Activated T-cell treated with anti-CD3 and anti-CD28 coated beads for 4 hours (primary cell): ENCODE data around the gene MARCHF5.
"Not testable (repeated sequence)": the region's sequence is repeated elsewhere in the genome, so short reads cannot be mapped to it uniquely, and the experiment has no call there.

Experiments used
- DNase-seq: peaks from one replicate; pipeline ENCODE4 v3.0.0-alpha.2; 2020

The MARCHF5 gene

DNA sequence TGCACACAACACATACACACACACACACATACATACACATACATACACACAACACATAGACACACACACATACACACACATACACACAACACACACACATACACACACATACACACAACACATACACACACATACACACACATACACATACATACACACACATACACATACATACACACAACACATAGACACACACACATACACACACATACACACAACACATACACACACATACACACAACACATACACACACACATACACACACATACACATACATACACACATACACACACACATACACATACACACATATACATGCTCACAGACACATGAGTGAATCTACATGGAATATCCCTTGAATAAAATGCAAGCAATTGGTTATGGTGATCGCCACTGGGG, 102.2 kb downstream of the MARCHF5 start:
- DNase-seq = not testable (repeated sequence)

DNA sequence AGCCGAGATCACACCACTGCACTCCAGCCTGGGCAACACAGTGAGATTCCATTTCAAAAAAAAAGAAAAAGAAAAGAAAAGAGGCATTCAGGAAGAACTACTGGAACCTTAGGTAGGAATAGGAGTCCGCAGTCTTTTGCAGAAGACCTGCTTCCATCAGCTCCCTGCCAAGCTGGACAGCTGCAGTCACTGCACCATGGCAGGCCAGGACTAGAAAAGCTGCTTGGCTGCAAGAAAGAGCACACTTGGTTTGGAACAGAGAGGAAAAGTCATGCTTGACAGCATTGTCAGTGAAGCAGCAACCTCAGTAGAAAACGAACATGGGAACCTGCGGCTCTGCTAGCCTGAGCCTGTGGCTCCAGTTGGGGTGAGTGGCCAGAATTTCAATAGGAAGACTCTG, 104.3 kb downstream of the MARCHF5 start:
- no peak for DNase-seq

DNA sequence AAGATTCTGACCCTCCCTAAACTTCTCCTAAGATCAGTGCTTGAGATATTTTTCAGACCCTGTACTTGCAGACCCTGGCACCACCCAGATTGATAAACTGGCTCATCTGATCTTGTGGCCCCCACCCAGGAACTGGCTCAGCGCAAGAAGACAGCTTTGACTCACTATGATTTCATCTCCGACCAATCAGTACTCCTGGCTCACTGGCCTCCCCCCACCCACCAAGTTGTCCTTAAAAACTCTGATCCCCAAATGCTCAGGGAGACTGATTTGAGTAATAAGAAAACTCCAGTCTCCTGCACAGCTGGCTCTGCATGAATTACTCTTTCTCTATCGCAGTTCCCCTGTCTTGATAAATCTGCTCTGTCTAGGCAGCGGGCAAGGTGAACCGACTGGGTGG, 111.3 kb downstream of the MARCHF5 start:
- DNase-seq = not testable (repeated sequence)
